GM18909 (cell line): ENCODE results near the gene GLCE.
"Not testable (repeated sequence)": the region's sequence is repeated elsewhere in the genome, so short reads cannot be mapped to it uniquely, and the experiment has no call there.

Source experiments
- ATAC-seq: cut with Tn5 transposase; IDR thresholded peaks from one replicate; pipeline ENCODE4 v1.9.1; 2021; ENCODE audit warnings: mild to moderate bottlenecking; ENCODE audit not compliant: unreplicated experiment, poor library complexity

Gene GLCE

DNA sequence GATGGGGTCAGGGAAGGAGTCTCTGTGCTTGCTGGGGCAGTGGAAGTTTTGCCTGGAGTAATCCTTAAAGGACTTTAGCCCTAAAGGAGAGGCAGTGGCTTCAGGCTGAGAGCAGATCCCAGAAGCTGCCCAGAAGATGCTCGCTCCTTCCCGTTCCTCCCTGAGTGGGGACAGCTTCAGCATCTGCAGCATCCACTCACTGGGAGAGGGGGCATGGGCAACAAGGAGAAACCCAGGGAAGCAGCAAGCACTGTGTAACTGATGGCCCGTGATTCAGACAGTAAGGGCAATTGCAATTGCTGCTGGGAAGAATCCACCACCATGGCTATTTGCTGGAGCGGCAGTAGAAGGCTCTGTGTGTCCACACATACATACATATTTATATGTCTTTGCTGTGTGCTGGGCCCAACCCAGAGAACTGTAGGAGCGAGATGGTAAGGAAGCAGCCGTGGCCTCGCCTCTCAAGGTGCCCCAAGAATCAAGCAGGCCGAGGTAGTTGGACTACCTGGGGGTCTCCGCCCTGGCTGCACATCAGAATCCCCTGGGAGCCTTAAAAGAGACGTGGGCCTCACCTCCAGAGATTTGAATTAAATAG, 132.5 kb downstream of the GLCE start:
- no peak for ATAC-seq

DNA sequence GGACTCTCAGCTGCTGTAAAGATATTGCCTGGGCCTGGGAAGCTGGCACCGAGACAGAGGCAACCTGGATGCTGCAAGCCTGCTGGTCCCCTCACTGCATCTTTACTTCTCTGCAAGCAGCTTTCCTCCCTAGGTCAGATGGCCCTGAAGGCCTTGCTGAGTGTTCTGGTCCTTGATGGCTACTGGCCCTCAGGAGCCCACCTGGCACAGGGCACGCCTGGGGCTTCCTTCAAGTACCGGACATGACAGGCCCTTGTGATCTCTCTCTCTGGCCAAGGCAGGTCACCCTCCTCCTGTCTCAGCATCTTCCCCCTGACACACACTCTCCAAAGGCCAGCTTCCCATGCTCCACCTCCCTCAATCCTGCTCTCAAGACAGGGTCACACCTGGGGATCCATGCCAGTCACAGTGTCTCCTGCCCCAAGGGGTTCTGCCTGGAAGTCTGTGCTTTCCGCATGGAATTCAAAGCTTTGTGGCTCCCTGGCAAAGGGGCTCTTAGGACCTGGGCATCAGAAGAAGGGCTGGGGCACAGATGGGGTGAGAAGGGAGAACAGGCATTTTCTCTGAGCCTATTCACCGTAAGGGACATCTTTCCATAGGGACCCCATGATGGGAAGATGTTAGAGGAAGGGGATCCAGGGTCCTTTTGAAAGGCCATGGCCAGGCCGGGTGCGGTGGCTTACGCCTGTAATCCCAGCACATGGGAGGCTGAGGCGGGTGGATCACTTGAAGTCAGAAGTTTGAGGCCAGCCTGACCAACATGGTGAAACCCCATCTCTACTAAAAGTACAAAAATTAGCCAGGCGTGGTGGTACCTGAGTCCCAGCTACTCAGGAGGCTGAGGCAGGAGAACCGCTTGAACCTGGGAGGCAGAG, 133.5 kb downstream of the GLCE start:
- ATAC-seq = no peak

DNA sequence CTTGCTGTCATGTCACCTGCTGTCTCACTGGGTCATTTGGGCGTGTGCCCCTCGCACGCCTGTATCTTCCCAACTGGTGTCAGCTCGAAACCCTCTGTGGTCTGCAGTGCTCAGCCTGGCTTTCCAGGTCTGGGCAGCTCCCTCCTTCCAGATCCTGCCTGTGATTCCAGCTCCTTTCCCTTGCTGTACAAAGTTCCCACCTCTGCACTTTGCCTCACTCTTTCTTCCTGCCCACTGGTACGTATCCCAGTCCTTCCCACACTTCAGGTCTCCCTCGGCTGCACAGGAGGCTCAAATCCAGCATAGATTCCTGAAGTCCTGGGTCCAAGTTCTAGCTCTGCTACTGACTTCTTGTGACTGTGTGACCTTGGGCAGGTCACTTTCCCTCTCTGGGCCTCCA, 136.2 kb downstream of the GLCE start:
- no peak for ATAC-seq

- no peak for ATAC-seq
Measured at GRCh38 chr15:69297642-69298353, 137.4 kb downstream of the GLCE start.

GRCh38 chr15:69298354-69298696, 137.9 kb downstream of the GLCE start:
- ATAC-seq = no peak

DNA sequence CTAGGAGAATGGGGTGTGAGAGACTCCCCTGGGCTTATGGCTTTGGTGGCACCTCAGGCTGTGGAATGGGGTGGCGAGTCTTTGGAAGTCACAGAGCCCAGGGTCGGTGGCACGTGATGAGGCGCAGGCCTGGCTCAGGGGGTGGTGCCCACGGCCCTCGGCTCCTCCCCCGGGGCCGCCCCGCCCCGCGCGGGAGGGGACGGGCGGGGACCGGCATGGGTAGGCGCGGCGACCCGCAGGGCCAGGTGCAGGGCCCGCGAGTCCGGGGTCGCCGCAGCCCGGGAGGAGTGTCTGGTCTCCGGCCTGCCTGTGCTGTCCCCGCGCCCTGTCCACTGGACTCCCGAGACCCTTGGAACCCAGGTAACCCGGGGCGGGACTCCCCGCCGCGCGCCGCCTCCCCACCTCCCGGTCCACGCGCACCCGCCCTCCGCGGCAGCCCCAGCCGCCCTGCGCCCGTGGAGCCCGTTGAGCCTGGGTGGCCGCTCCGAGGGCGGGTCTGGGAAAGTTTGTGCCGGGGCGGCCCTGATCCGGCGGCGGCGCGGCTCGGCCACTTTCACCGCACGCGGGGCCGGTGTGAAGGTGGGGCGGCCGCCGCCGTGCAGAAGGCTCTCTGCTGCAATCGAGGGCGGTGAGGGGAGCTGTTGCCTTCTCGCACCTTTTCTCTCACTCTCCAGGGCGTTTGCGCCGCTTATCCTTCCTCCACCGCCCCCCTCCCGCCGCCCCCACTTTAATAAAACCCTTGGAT, 138.4 kb downstream of the GLCE start, which contains the start of gene PAQR5:
Gene PAQR5 (plus strand): TSS at position 216 of the 745 bp plus-strand sequence. CDS start 61,169 bp downstream, outside the sequence.
- no peak for ATAC-seq

DNA sequence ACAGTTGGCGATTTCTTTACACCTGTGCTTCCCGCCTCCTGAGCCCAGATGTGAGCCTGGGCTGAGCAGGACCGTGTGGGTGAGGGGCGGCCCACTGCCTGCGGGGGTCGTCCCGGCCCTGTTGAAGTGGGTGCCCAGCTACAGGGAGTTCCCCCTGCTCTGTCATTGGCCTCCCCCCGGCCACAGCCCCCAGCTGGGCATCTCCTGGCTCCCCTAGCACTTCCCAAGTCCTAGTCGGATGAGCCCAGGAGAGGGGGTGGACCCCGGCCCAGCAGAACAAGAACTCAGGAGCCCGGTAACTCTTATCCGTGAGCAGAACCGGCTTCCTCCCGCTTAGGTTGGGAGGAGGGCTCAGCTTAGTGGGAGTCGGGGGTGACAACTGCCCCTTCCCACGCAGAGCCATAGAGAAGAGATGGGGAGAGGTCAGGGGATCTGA, 139.0 kb downstream of the GLCE start:
- no peak for ATAC-seq

GRCh38 chr15:69299943-69300588, 139.6 kb downstream of the GLCE start:
- ATAC-seq = no peak

GRCh38 chr15:69301101-69301500, 140.7 kb downstream of the GLCE start:
- not testable (repeated sequence) for ATAC-seq

GRCh38 chr15:69302087-69302486, 141.7 kb downstream of the GLCE start:
- ATAC-seq = not testable (repeated sequence)

DNA sequence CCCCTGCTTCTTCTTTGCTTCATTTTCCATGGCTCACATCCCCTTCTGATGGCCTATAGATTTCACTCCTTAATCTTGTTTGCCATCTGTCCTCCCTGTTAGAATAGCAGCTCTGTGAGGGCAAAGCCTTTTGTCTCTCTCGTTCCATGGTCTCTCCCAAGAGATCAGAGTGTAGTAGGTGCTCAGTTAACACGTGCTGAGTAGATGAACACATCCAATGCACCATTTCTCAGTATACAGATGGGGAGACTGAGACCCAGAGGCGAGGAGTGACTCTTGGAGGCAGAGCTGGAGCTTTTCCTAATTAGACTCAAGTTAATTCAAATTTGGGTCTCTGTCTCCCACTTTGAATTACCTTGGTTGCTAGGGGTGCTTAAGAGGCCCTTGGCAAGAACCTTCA, 142.5 kb downstream of the GLCE start:
- ATAC-seq = no peak

GRCh38 chr15:69303337-69304181, 143.1 kb downstream of the GLCE start:
- no peak for ATAC-seq

DNA sequence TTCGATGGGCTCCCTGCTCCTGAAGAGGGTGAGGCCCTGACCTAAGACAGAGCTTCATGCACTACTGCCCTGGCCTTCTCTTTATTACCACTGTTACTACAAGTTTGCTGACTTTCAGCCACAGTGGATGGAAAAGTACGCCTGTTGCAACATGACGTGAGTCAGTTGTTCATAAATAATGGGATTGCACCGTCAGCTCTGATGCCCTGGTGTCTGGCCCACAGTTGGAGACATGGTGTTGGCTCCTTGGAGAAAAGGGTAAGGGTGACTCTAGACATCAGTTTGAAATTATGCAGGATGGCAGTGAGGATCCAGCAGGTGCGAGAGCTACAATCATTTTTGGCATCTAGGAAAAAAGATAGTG, 143.7 kb downstream of the GLCE start:
- ATAC-seq = no peak

DNA sequence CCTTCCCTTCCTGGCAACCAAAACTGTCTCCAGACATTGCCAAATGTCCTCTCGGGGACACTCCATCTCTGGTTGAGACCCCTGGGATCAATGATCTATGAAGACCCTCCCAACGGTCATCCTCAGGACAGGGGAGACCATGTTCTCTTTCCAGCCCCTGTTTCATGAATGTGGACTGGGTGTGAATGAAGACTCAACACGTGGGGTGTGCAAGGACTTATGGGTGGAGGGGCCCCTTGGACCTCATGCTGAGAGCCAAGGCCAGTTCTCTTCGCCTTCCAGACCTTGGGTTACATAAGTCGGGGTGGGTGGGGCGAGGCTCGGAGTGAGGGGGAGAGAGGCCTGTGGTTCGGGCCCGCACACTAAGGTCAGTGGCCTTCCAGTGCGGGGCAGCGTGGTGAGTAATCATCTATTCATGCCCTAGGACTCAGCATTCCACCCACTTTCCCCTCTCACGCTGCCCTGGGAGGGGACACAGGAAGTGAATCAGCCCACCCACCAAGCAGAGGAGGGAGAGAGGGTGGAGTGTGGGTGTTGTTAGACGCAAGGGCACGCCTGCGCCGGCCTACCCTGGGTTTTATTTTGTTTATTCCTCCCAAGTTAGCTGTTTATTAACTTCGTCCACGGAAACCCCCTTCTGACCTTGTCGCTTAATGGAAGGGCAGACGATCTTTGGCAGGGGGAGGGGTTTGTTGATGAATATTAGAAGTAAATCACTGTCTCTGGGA, 144.9 kb downstream of the GLCE start:
- no peak for ATAC-seq

- ATAC-seq = no peak
Measured at GRCh38 chr15:69305933-69306568, 145.6 kb downstream of the GLCE start.

GRCh38 chr15:69307939-69308338, 147.5 kb downstream of the GLCE start:
- ATAC-seq = no peak

GRCh38 chr15:69308949-69309348, 148.5 kb downstream of the GLCE start:
- ATAC-seq = no peak

- ATAC-seq = no peak
Measured at GRCh38 chr15:69311319-69311721, 150.9 kb downstream of the GLCE start.
